ENCODE data around the gene SDE2.
"Not testable (repeated sequence)": the region's sequence is repeated elsewhere in the genome, so short reads cannot be mapped to it uniquely, and the experiment has no call there.

The SDE2 gene

DNA sequence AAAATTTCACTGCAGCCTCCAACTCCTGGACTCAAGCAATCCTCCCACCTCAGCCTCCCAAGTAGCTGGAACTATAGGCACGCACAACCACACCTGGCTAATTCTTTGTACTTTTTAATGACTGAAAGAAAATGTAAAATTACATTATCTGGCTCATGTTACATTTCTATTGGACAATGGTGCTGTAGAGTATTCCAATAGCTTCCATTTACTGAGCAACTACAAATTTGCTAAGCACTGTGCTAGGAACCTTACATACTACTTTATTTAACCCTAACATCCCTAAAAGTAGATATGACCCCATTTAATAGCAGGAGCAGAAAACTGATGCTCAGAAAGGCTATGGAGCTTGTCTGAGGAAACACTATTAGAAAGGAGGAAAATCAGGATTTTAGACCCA, 19.7 kb downstream of the SDE2 start:
- in situ Hi-C loops (cut with MboI; ENCODE audit: low sequenced_read_pairs), result no loop called here

DNA sequence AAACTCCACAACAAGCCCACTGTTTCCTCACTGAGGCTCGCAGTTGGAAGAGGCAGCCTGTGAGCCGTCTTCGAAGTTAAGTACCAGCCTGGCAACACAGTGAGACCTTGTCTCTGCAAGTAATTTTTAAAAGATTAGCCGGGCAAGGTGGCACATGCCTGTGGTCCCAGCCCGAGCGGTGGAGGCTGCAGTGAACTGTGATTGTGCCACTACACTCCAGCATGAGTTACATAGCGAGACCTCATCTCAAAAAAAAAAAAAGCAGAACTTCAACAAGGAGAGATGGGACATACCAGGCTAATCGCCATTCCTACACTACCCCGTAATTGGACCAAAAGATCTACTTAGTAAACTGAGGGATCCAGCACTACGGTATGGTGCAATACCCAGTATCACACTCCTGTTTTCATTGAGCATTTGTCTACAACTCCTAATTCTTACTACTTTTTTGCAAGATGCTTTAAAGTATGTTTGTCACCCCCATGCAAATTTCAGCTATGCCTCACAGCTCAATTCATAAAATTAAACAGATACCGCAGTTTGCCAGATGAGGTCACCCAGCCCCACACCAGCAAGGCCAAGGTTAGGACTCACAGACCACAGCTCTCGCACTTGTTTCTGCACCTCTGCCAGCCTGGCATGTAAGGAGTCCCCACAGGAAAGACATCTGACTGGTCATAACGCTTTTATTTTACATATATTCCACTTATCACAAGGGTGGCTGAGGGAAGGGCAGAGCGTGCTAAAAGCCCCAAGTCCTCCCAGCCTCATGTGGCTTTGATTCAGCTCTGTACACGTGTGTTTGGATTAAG, 21.0 kb downstream of the SDE2 start:
- in situ Hi-C loops (cut with MboI; ENCODE audit: low sequenced_read_pairs), result no loop called here

DNA sequence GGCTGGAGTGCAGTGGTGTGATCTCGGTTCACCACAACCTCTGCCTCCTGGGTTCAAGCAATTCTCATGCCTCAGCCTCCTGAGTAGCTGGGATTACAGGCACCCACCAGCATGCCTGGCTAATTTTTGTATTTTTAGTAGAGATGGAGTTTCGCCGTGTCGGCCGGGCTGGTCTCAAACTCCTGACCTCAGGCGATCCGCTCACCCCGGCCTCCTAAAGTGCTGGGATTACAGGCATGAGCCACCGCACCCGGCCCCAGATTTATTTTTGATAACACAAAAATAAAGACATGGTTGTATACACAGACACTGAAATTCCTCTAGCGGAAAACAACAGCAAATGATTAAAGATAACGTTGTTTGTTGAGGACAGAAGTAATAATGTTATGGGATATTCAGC, 24.0 kb downstream of the SDE2 start:
- in situ Hi-C loops (cut with MboI; ENCODE audit: low sequenced_read_pairs), result not testable (repeated sequence)

DNA sequence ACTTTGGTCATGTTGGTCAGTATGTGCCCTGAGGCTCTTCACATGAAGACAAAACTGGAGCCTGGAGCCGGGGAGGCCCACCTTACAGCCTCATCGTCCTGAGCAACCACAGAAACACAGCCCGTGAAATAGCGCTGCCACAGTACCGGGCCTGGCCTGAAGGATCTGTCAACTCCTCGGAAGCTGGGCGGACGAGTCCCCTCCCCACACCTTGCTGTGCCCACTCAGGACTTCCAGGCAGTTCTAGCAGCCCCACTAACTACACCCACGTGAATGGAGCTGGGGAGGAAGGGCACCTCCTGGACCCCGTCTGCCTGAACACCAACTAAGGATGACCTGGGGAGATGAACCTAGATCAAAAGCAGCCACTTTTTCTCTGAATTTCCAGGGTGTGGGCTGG, 24.7 kb downstream of the SDE2 start:
- in situ Hi-C loops (cut with MboI; ENCODE audit: low sequenced_read_pairs), result no loop called here

DNA sequence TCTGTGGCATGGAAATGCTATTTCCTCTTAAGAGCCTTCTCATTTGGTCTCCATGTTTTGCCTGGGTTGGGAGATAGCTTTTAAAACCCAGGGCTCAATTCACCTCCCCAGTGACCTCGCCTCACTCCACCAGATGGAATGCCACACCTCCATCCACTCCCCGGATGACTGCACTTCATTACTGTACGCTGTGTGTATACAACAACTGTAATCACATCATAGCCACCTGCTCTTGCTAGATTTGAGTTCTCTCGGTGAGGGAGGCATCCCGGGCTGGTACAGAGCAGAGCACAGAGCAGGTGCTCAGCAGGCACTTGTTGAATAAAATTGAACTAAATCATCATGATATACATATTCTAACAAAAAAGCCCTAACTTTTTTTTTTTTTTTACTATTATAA, 26.0 kb downstream of the SDE2 start:
- in situ Hi-C loops (cut with MboI; ENCODE audit: low sequenced_read_pairs), result no loop called here

DNA sequence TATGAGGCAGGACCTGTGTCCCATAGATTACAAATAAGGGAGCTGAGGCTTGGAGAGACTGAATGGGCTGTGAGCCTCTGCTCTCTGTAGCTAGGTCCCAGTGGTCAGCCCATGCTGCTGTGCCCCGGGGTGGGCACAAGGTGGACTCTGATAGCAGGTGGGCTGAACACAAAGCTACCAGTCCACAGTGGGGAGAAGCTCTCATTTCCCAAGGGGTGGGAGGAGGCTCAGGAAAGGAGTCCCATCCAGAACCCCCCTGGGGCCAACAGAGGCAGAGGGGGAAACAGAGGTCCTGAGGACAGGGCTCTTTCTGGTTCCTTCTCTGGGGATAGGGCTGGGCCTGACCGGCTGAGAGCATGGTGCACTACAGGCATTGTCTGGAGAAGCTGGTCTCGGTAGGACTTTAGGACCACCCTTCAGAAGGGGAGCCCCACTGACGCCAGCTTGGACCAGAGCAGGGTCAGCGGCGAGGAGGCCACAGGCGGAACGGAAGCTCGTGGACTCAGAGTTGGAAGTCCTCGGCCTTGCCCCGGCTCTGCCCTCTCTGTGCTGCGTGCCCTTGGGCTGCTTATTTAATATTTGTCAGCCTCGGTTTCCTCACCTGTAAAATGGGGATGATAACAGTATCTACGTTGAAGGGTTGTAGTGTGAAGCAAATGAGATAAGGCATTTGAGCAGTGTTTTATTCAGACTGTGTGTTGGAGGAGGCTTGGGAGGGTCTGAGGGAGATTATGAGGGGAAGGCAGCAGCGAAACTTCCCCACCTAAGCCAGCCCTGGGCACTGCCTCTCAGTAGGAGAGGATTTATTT, 26.6 kb downstream of the SDE2 start:
- in situ Hi-C loops (cut with MboI; ENCODE audit: low sequenced_read_pairs), result no loop called here

DNA sequence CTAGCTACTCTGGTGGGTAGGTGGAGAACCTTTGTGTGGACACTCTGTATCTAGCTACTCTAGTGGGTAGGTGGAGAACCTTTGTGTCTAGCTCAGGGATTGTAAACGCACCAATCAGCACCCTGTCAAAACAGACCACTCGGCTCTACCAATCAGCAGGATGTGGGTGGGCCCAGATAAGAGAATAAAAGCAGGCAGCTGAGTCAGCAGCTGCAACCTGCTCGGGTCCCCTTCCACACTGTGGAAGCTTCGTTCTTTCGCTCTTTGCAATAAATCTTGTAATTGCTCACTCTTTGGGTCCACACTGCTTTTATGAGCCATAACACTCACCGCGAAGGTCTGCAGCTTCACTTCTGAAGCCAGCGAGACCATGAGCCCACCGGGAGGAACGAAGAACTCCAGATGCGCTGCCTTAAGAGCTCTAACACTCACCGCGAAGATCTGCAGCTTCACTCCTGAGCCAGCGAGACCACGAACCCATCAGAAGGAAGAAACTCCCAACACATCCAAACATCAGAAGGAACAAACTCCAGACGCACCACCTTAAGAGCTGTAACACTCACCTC, 28.5 kb downstream of the SDE2 start:
- in situ Hi-C loops (cut with MboI; ENCODE audit: low sequenced_read_pairs), result not testable (repeated sequence)

DNA sequence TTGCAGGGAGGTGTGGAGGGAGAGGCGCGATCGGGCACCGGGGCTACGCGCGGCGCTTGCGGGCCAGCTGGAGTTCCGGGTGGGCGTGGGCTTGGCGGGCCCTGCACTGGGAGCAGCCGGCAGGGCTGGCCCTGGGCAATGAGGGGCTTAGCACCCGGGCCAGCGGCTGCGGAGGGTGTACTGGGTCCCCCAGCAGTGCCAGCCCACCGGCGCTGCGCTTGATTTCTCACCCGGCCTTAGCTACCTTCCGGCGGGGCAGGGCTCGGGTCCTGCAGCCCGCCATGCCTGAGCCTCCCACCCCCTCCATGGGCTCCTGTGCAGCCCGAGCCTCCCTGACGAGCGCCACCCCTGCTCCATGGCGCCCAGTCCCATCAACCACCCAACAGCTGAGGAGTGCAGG, 29.4 kb downstream of the SDE2 start:
- in situ Hi-C loops (cut with MboI; ENCODE audit: low sequenced_read_pairs), result not testable (repeated sequence)

DNA sequence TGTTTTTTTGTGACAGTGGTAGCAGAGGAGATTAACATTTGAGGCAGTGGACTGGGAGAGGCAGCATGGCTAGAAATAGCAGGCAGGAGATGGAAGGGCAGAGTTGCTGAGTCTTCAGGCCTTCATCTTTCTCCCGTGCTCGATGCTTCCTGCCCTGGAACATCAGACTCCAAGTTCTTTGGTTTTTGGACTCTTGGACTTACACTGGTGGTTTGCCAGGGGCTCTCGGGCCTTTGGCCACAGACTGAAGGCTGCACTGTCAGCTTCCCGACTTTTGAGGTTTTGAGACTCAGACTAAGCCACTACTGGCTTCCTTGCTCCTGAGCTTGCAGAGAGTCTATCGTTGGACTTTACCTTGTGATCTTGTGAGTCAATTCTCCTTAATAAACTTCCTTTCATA, 33.9 kb downstream of the SDE2 start:
- in situ Hi-C loops (cut with MboI; ENCODE audit: low sequenced_read_pairs), result no loop called here

DNA sequence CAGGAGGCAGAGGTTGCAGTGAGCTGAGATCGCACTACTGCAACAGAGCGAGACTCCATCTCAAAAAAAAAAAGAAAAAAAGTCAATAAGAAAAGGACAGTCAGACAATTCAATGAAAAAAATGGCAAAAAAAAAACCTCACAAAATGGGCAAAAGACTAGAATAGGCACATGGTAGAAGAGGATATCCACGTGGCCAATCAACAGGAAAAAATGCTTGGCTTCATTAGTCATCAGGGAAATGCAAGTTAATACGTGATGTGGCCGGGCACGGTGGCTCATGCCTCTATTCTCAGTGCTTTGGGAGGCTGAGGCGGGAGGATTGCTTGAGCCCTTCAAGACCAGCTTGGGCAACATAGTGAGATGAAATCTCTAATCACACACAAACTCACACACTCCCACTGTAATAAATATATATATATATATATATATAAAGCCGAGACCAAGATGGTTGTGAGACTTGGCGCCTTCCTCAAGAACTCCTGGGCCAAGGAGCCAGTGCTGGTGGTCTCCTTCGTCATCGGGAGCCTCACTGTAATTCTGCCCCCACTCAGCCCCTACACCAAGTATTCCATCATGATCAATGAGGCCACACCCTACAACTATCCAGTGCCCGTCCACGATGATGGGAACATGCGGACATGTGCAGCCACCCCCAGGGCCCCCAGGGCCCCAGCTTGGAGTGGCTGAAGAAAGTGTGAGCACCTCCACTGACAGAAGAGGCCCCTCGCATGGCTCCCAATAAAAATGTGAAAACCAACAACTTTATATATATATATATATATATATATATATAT, 35.2 kb downstream of the SDE2 start:
- in situ Hi-C loops (cut with MboI; ENCODE audit: low sequenced_read_pairs), result no loop called here

DNA sequence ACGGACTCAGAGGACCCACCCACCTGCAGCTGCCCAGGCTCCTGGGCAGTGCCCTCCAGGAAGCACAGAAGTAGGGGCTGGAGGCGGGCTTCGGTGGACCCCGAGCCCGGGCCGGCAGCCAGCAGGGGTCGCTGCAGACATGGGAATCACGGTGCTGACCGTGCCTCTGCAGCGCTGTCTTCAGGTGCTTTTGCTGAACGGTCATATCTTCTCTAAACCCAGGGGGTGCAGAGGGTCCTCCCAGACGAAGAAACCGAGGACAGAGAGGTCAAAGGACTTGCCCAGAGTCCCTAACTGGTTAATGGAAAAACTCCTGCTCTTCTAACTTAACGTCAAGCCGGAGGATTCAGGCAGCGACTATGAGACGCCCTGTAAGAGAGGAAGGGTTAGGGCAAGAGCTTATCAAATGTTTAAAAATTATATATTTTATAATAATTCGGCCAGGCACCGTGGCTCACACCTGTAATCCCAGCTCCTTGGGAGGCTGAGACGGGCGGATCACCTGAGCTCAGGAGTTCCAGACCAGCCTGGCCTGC, 36.6 kb downstream of the SDE2 start:
- in situ Hi-C loops (cut with MboI; ENCODE audit: low sequenced_read_pairs), result no loop called here

DNA sequence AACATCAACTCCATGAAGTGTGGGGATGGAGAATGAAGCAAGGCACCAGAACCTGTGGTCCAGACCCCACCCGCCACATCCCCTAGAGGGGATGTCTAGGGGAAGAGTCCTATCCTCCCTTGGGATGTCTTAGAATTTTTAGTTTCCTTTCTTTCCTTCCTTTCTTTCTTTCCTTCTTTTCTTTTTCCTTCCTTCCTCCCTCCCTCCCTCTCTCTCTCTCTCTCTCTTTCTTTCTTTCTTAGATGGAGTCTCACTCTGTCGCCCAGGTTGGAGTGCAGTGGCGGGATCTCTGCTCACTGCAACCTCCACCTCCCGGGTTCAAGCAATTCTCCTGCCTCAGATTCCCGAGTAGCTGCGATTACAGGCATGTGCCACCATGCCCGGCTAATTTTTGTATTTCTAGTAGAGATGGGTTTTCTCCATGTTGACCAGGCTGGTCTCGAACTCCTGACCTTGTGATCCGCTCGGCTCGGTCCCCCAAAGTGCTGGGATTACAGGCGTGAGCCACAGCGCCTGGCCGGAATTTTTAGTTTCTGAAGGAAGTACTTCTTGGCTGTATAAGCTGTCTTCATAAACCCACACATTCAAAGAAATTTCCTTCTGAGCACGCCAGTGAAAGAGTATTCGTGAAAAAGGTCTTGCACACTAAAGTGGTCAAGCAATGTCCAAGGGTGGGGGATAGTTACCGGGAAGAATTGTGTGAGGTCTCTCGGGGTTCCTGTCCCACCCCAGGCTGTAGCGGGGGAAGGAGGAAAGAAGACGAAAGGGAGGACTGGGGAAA, 37.3 kb downstream of the SDE2 start:
- in situ Hi-C loops (cut with MboI; ENCODE audit: low sequenced_read_pairs), result no loop called here

DNA sequence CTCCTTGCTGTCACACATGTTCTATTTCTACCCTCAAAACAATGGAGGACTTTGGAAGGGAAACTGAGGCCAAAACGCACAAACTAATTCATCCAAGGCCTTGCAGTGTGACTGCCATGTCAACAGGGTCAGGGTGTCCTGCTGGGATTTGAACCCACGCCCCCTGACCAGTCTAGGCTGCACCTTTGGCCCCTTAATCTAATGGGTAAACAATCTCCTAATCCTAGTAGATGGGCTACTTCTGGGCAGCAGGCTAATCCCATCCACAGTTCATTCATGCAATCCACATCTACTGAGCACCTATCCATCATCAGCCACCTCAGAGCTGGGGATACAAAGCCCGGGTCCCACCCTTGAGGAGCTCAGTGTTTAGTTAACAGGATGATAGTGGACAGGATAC, 41.1 kb downstream of the SDE2 start:
- in situ Hi-C loops (cut with MboI; ENCODE audit: low sequenced_read_pairs), result no loop called here

DNA sequence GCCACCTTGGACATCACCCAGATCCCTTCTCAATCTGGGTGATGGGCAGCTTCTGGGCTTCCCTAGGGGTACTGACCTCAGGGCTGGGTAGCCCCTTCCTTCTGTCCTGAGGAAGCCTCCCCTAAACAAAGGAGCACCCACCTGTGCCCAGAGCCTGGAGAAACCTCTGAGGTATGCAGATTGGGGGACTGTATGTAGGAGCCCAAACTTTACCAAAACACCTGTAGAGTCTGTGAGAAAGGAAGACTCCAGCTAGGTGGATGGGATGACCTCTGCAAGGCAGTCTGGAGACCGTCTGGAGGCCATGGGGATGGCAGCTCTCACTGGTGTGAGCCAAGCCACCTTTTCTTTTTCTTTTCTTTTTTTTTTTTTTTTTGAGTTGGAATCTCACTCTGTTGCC, 44.4 kb downstream of the SDE2 start:
- in situ Hi-C loops (cut with MboI; ENCODE audit: low sequenced_read_pairs), result no loop called here

DNA sequence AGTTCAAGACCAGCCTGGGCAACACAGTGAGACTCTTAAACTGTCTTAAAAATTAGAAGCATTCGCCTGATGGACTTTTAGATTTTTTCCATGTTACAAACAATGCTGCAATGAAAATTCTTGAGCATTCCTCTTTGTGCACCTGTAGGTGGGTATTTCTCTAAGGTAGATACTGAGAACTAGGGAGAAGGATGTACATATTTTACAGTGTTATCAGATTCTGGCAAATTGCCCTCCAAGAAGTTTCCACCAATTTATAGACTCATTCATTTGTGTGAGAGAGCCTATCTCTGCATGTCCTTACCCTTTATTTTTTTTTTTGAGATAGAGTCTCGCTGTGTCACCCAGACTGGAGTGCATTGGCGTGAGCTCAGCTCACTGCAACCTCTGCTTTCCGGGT, 45.8 kb downstream of the SDE2 start:
- in situ Hi-C loops (cut with MboI; ENCODE audit: low sequenced_read_pairs), result no loop called here

DNA sequence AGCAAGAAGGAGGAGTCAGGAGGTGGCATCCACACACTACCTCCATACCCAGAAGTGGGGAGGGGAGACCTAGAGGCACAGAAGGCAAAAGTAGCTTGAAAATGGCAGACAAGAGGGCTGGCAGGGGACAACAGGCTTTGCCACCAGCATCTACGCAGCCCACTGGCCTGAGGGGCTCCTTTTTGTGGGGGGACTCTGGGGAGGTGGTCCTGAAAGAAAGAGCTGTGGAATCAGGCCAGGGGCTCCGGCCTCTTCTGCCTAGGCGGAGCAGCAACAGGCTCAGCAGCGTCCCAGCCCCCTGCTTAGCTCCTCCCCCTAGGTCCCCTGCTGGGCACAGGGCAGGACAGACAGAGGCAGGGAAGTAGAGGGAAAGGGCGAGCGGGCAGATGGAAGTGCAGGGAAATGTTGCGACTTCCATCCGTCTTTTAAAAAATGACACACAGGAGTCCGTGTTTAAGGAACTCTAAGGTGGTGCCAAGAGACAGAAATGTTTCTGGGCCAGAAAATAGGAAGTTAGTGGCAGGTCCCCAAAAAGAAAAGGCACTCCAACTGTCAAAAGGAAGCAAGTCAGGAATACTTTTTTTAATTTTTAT, 48.1 kb downstream of the SDE2 start:
- in situ Hi-C loops (cut with MboI; ENCODE audit: low sequenced_read_pairs), result no loop called here

DNA sequence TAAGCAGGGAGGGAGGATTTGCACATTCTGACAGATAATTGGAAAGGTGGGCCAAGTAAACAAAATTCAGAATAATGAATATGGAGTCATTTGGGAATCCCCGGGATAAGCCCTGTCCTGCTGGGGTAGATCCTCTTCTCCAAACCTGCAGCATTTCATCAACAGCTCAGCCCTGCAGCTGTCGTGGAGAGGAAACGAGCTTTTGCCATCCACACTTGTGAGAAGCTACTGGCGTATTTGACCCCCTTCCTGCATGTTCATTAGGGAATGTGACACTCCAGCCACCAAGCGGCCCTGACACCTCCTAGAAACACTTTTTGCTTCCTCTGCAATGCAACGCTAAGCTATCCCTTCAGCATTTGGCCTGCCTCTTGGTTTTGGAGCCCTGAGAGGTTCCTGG, 50.1 kb downstream of the SDE2 start:
- in situ Hi-C loops (cut with MboI; ENCODE audit: low sequenced_read_pairs), result no loop called here

DNA sequence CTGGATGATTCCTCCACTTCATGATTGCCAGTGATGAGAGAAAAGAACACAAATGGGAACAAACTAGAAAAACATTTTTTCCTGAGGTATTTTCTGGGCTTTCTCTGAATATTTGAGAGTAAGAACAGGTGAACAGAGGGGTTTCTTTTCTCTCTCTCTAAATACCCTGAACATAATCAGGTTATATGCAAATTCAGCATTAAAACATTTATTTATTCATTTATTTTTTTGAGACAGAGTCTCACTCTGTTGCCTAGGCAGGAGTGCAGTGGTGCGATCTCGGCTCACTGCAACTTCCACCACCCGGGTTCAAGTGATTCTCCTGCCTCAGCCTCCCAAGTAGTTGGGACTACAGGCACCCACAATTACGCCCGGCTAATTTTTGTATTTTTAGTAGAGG, 52.3 kb downstream of the SDE2 start:
- in situ Hi-C loops (cut with MboI; ENCODE audit: low sequenced_read_pairs), result no loop called here

DNA sequence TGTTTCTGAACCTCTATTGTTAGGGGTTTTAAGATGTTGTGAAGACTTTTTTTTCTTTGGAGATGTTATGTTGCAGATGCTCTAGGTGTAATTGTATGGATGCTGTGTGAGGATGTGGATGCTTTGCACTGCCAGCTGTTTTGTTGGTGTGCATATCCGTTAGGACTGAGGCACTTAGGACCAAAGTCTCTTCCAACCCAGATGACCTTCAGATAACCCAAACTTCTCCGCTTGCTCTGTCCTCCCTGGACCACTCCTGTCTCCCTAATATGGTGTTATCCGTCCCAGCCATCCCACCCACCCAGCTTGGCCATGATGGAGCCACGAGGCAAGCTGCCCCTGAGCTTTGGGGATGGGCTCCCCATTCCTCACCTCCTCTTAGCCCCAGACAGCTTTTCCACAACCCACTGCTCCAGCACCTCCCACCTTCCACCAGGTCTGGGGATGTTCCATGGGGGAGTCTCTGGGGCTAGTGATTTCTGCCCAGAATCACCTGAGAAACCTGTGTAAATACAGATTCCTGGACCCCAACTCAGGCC, 53.0 kb downstream of the SDE2 start:
- in situ Hi-C loops (cut with MboI; ENCODE audit: low sequenced_read_pairs), result no loop called here

DNA sequence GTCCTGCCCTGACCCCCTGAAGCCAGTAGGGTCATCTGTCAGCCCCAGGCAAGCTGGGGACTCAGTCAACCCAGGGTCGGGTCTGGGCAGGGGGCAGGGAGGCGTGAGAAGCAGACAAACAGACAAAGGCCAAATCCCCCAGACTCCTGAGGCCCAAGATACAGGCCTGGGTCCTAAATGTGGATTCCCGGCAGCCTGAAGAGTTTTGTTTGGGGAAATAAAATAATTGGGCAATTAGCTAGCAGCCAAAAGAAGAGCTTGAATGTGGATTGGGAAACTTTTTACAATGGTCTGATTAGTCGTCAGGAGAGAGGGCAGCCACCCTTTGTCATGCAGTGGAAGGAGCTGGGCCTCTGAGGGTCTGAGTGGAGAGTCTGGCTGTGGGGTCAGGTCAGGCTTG, 53.6 kb downstream of the SDE2 start:
- in situ Hi-C loops (cut with MboI; ENCODE audit: low sequenced_read_pairs), result no loop called here

Data from HL-60/S4 treated with phorbol 12-myristate 13-acetate at 8.2 ng/mL for 4 days and 3 days (cell line).